GM18511 (cell line): Measurements from ENCODE around the gene TNNT3.
"Not testable (repeated sequence)": the region's sequence is repeated elsewhere in the genome, so short reads cannot be mapped to it uniquely, and the experiment has no call there.

Experiments used
- ATAC-seq: cut with Tn5 transposase; IDR thresholded peaks from one replicate; pipeline ENCODE4 v1.9.1; 2021; ENCODE audit warnings: mild to moderate bottlenecking, moderate library complexity; ENCODE audit not compliant: unreplicated experiment

TNNT3 gene

DNA sequence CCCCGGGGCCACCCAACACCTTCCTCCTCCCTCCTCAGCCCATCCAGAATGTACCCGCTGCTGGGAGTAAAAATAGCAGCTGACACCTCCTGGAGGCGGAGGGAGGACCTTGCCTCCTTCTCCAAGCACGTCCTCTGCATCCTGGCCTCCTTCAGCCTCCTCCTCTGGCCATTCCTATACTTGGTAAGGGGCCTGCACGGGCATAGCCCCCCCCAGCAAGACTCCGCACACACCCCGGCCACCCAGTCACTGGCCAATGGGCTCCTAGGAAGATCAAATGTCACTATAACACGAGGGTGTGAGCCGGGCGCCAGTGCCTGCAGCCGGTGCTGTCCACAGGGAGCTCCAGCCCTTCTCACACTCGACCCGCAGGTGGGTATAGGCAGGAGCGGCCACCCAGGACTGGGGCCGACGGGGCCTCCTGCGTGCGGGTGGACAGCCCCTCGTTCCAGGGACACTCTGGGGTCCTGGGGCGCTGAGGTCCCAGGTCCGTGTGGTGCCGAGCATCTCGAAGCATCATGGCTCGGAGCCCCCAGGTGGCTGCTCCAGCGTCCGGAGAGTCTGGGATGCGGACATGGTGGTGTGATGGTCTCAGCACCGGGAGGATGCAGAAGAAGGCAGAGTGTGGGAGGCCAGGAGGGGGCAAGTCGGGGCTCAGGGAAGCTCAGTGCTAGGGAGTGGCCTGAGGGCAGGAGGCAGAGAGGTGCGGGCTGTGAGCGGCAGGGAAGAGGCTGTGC, at the start of gene TNNT3:
TNNT3 (plus strand) TSS at position 313 of the 737 bp plus-strand sequence. CDS start 3,172 bp downstream, outside the sequence.
- no peak for ATAC-seq

GRCh38 chr11:1870326-1870696, 49.2 kb upstream of the TNNT3 start:
- ATAC-seq, result no peak

- no peak for ATAC-seq
These were observed 48.6 kb upstream of the TNNT3 start for GRCh38 chr11:1870721-1871466.

DNA sequence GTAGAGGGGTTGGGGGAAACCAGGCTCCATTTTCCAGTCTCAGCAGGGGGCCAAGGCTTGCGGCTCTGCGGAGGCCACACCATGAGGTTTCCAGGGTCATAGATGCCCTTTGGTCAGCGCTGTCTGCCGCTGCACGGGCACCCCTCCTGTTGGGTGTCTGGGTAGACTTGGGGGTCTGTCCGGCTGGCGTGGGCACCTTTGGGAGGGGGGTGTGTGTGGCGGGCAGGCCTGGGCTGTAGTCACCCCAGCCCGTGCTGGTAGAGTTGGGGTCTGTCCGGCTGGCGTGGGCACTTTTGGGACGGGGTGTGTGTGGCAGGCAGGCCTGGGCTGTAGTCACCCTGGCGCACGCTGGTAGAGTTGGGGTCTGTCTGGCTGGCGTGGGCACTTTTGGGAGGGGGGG, 48.0 kb upstream of the TNNT3 start:
- ATAC-seq, result no peak

DNA sequence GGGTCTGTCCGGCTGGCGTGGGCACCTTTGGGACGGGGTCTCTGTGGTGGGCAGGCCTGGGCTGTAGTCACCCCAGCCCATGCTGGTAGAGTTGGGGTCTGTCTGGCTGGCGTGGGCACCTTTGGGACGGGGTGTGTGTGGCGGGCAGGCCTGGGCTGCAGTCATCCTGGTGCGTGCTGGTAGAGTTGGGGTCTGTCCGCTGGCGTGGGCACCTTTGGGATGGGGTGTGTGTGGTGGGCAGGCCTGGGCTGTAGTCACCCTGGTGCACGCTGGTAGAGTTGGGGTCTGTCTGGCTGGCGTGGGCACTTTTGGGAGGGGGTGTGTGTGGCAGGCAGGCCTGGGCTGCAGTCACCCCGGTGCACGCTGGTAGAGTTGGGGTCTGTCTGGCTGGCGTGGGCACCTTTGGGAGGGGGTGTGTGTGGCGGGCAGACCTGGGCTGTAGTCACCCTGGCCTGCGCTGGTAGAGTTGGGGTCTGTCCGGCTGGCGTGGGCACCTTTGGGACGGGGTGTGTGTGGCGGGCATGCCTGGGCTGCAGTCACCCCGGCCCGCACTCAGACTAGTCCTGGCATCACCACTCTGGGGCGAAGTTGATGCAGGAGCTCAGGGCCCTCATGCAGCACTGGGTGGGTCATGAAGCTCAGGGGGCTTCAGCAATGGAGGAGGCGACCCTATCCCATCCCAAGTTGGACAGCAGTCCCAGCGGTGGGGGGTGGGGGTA, 47.1 kb upstream of the TNNT3 start:
- ATAC-seq, result no peak

DNA sequence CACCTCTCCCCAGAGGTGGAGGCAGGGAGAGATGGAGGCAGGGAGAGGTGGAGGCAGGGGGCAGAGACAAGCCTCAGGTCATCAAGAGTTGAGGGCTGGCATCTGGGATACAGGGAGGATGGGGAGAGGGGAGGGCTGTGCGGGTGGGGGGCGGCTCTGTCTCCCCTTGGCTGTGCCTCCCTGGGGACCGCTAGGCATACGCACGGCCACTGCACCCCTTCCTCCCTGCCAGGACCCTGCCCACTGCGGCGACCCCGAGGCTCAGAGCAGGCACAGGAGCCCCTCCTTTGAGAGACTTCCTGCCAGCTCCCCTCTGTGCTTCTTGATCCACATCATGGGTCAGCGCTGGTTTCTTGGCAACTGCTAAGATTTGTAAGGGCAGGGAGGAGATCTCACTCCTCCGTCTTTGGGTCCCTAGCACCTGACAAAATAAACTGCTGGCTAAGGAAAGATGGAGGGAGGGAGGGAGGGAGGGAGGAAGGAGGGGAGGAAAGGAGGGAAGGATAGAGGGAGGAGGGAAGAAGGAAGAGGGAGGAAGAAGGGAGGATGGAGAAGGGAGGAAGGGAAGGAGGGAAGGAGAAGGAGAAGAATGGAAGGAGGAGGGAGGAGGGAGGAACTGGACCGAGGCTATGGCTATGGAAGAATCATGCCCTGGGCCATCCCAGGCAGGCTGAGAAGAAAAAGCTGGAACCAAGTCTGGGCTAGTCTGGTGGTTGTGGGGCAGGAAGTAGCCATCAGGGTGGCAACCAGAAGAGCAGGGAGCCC, 46.3 kb upstream of the TNNT3 start:
- no peak for ATAC-seq

DNA sequence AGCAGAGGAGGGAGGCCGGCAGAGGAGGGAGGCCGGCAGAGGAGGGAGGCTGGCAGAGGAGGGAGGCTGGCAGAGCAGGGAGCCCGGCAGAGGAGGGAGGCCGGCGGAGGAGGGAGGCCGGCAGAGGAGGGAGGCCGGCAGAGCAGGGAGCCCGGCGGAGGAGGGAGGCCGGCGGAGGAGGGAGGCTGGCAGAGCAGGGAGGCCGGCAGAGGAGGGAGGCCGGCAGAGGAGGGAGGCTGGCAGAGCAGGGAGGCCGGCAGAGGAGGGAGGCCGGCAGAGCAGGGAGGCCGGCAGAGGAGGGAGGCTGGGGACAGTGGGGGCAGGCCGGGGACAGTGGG, 45.7 kb upstream of the TNNT3 start:
- not testable (repeated sequence) for ATAC-seq

- ATAC-seq, result not testable (repeated sequence)
These were observed 44.9 kb upstream of the TNNT3 start for GRCh38 chr11:1874441-1875092.

- no peak for ATAC-seq
These were observed 44.2 kb upstream of the TNNT3 start for GRCh38 chr11:1875093-1875850.

DNA sequence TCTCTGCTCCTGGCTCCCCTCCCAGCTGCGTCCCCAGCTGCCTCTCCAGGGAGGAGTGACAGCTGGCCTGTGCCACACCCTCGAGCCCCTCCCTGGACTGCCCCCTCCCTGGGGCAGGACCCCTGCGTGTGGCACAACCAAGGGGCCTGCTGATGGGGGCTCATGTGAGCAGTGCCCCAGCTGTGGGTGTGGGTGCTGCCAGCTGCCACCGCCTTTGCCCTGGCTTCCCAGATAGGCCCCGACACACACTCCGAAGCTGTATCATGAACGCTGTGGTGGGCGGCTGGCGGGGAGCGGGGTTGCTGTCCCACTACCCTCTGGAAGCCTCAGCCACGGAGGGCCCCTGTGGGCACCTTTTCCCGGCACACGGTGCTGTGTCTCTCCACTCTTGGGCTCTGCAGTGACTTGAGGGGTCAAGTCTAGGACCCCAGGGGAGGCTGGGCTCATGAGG, 43.6 kb upstream of the TNNT3 start:
- ATAC-seq, result not testable (repeated sequence)

GRCh38 chr11:1876361-1877063, 43.0 kb upstream of the TNNT3 start:
- no peak for ATAC-seq

DNA sequence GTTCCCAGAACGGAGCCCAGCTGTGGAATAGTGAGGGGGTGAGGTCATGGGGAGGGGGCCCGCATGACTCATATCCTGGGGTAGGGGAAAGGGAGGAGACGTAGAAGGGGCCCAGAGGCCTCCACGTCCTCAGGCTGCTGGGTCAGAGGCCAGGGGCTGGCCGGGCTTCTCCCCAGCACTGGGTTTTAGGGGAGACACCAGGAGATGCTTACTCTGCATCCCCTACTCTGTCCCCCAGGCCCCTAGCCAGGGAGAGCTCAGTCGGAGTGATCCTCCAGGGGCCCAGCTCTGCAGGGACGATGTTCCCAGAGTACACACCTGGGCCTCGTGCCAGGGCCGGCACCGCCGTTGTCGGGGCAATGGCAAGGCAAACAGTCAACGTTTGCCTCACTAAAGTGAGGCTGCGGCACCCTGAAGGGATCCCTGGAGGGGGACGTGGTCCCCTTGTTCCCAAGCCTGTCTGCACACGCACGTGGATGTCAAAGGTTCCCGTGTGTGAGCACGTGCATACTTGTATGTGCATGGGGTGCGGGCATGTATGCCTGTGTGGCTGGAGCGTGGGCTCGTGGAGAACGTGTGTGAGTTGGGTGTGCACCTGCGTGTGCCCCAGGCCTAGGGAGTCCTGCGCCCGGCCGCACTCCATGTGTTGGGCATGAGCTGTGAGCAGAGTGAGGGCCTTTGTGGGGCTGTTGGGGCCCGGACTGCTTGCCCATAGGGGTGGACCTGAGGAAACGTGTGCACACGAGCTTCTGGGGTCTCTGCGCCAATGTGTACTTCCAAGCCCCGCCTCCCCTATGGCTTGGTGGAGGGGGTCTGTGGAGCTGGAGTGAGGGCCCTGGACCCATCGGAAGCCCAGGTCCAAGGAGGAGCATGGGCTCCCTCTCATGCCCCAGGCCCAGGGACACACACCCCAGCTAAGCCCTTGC, 42.0 kb upstream of the TNNT3 start:
- ATAC-seq, result no peak

- ATAC-seq, result no peak
These were observed 41.1 kb upstream of the TNNT3 start for GRCh38 chr11:1878137-1879031.

DNA sequence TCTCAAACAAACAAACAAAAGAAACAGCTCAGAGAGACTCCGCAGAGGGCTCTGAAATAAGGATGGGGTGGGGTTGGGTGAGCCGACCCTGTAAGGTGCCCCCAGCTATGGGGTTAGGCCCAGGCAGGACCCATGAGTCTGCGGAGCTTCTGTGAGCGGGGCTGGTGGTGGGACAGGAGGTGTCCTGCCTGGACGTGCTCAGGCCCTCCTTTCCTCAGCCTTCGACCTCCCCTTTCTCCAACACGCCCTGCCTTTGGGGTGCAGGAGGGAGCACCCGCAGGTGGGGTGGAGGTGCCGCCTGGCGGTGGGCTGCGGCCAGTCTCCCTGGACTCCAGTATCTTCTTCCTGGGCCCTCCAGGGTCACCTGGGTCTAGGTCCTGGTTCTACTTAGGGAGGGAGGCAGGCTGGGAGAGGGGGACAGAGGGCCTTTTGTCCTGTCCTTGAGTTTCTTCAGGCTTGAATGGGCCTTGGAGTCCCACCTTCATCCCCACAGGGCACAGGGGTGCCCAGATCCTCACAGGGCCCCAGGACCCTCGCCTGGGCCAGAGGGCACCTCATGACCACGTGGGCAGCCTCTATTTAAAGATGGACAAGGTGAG, 40.1 kb upstream of the TNNT3 start:
- ATAC-seq, result no peak

GRCh38 chr11:1879941-1880720, 39.4 kb upstream of the TNNT3 start:
- ATAC-seq, result no peak
